Choroid plexus epithelial cell (primary cell): ENCODE measurements around the gene SLC35F3.
A peak's percentile ranks its signal among the peaks of the same experiment; 100 is the strongest.

ENCODE experiments used
- DNase-seq: peaks from one replicate; pipeline ENCODE4 v3.0.0-alpha.2; 2010; ENCODE audit warnings: low read depth
- H3K4me3 ChIP-seq: 2 replicates; pipeline ENCODE4 v1.5.1; 2011; ENCODE audit warnings: low read depth, mild to moderate bottlenecking, control low read depth, low read length, moderate library complexity
- CTCF ChIP-seq: conservative IDR thresholded peaks from 2 replicates; pipeline ENCODE4 v1.5.1; 2011; ENCODE audit warnings: low read depth, mild to moderate bottlenecking, control low read depth, inconsistent platforms, low read length, moderate library complexity

Gene SLC35F3

DNA sequence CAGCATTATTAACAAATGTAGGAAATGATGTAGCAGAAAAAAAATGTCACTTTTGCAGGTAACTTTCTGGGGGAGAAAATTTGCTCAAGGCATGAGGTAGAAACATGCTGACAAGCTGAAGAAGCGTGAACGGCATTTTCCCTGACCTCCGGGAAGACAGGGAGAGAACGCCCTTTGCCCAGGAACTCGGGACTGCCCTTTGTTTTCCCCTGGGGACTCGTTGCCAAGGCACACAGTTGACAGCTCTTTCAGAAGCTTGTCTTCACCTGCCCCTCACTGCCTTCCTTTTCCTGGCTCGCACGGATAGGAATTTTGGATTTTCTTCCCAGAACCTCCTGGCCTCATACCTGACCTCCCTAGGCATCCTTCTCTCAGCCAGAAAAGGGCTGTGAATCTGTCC, 416.1 kb downstream of the SLC35F3 start:
- TF ChIP-seq CTCF, result no peak
- no peak for DNase-seq
- no peak overlapping the region for H3K4me3 ChIP-seq

- no peak for TF ChIP-seq CTCF
- DNase-seq, result no peak
- H3K4me3 ChIP-seq, result no peak overlapping the region
These were observed 416.8 kb downstream of the SLC35F3 start for GRCh38 chr1:234321231-234321630.

DNA sequence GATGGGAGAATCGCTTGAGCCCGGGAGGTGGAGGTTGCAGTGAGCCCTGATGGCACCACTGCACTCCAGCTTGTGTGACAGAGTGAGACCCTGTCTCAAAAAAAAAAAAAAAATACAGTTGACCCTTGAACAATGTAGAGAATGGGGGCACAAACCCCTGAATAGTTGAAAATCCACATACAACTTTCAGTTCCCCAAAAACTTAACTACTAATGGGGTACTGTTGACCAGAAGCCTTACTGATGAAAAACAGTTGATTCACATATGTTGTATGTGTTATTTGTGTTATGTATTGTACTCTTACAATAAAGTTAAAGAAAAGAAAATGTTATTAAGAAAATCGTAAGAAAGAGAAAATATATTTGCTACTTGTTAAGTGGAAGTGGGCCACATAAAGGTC, 417.6 kb downstream of the SLC35F3 start:
- no peak for TF ChIP-seq CTCF
- no peak overlapping the region for H3K4me3 ChIP-seq
- no peak for DNase-seq

- peak; percentile 39 for DNase-seq
- no peak overlapping the region for H3K4me3 ChIP-seq
These were observed 418.5 kb downstream of the SLC35F3 start for GRCh38 chr1:234322979-234323378.

GRCh38 chr1:234324821-234325220, 420.3 kb downstream of the SLC35F3 start:
- H3K4me3 ChIP-seq, result no peak overlapping the region
- TF ChIP-seq CTCF, result no peak
- DNase-seq, result no peak

More at GRCh38 chr1:234322979-234323378, 418.5 kb downstream of the SLC35F3 start:
- TF ChIP-seq CTCF, result peak; percentile 50

DNA sequence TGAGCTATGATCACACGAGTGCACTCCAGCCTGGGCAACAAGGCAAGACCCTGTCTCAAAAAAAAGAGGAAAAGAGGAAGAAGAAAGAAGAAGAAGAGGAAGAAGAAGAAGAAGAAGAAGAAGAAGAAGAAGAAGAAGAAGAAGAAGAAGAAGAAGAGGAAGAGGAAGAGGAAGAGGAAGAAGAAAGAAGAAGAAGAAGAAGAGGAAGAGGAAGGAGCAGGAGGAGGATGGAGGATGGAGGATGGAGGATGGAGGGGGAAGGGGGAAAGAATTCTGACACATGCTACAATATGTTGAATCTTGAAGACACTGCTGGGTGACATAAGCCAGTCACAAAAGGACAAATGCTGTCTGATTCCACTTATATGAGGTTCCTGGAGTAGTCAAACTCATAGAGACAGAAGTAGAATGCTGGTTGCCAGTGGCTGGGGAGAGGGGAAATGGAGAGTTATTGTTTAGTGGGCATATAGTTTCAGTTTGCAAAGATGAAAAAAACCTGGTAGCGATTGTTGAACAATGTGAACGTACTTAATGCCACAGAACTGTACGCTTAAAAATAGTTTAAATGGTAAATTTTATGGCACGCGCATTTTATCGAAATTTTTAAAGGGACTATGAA, 421.5 kb downstream of the SLC35F3 start:
- no peak overlapping the region for H3K4me3 ChIP-seq
- no peak for DNase-seq
- TF ChIP-seq CTCF, result no peak
